Esophagus squamous epithelium (tissue), 4 donors: ENCODE measurements around the gene PIERCE2.
"Not testable (repeated sequence)": the region's sequence is repeated elsewhere in the genome, so short reads cannot be mapped to it uniquely, and the experiment has no call there.

Source experiments
- POLR2A ChIP-seq, 4 donors: fragments of 450-650 bp; IDR thresholded peaks; one replicate each; pipeline ENCODE4 v1.6.1; 2017; ENCODE audit warnings: antibody characterized with exemption in 4 of 4, mild to moderate bottlenecking in 4 of 4, moderate library complexity in 3 of 4
- TF ChIP-seq, protein P1 (sequence below), 6 experiments: fragments of 450-650 bp in 4 of 6; fragments of 200-600 bp in 2 of 6; sonication (generic) in 2 of 6; IDR thresholded peaks; one replicate each; pipeline ENCODE4 v1.5.1; 2016 to 2019; ENCODE audit warnings: antibody characterized with exemption in 6 of 6, mild to moderate bottlenecking in 4 of 6, moderate library complexity in 4 of 6

DNA sequence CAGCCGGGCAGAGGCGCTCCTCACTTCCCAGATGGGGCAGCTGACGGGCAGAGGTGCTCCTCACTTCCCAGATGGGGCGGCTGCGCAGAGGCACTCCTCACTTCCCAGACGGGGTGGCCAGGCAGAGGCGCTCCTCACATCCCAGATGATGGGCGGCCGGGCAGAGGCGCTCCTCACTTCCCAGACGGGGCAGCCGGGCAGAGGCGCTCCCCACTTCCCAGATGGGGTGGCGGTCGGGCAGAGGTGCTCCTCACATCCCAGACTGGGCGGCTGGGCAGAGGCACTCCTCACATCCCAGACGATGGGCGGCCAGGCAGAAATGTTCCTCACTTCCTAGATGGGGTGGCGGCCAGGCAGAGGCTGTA lies 38.7 kb downstream of the PIERCE2 start:
- TF ChIP-seq, protein P1, sequence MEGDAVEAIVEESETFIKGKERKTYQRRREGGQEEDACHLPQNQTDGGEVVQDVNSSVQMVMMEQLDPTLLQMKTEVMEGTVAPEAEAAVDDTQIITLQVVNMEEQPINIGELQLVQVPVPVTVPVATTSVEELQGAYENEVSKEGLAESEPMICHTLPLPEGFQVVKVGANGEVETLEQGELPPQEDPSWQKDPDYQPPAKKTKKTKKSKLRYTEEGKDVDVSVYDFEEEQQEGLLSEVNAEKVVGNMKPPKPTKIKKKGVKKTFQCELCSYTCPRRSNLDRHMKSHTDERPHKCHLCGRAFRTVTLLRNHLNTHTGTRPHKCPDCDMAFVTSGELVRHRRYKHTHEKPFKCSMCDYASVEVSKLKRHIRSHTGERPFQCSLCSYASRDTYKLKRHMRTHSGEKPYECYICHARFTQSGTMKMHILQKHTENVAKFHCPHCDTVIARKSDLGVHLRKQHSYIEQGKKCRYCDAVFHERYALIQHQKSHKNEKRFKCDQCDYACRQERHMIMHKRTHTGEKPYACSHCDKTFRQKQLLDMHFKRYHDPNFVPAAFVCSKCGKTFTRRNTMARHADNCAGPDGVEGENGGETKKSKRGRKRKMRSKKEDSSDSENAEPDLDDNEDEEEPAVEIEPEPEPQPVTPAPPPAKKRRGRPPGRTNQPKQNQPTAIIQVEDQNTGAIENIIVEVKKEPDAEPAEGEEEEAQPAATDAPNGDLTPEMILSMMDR (IDR thresholded peaks at IDR 0.05), result not testable (repeated sequence)
- TF ChIP-seq POLR2A (IDR thresholded peaks at IDR 0.05), result not testable (repeated sequence)
